ENCODE data around the gene ATP11A. TPM values are rescaled to one million over a fixed set of nuclear protein-coding genes. Genes with fewer than 3 reads are reported as not detected.

The ATP11A gene
- total RNA-seq, 1 experiment from 2014 or later = 80.4 TPM

GRCh38 chr13:112849500-112849899 lies 159.7 kb downstream of the ATP11A start:
- no peak for DNase-seq (ENCODE audit: low read depth, low spot score)
- RAD21 ChIA-PET (ENCODE audit: low non-redundant PET in 1 of 2, low total read pairs in 2 of 2, uncharacterized antibody in 2 of 2, unreplicated experiment in 2 of 2) = no interaction called here

More at GRCh38 chr13:112849500-112849899, 159.7 kb downstream of the ATP11A start:
- Histone ChIP-seq H4K20me1 (ENCODE audit: insufficient read depth) (no peaks in the 10 kb centered on the region; the same call in 1 of the 2 replicates), H3K4me2 (ENCODE audit: low read length) (no peak overlapping the region), H3K4me1 (ENCODE audit: control insufficient read depth in 1 of 2, insufficient read depth in 2 of 2, low read length in 2 of 2) (no peaks in the 10 kb centered on the region), H3K9me2 (ENCODE audit: insufficient read depth) (no peaks in the 10 kb centered on the region), H3K9me3 (ENCODE audit: control insufficient read depth in 1 of 2, insufficient read depth in 1 of 2, low read depth in 1 of 2, low read length in 2 of 2) (no peaks in the 10 kb centered on the region), H2AFZ (ENCODE audit: low read depth, low read length, poor library complexity, severe bottlenecking) (no peak overlapping the region), H3K4me3 (replicated peaks in 1 of 2; ENCODE audit: low read depth in 1 of 2, low read length in 2 of 2) (no peak overlapping the region), H3K36me3 (ENCODE audit: control insufficient read depth in 1 of 2, insufficient read depth in 2 of 2, low read length in 2 of 2) (peaks cover 11 to 12% of the 10 kb centered on the region in 2 experiments; a peak in 2 of 4 replicates), H3K27ac (ENCODE audit: low read depth, low read length) (no peak overlapping the region), H3K27me3 (ENCODE audit: insufficient read depth, low read length) (no peaks in the 10 kb centered on the region), H3K79me2 (ENCODE audit: insufficient read depth, low read length) (no peaks in the 10 kb centered on the region), H3K9ac (ENCODE audit: low read length) (no peak overlapping the region)
- BruUV-seq (replicated peaks) = no TSS peak
- ATAC-seq = no peak
- ChIA-PET POLR2A (no interaction called here), CTCF (no interaction called here)
- intact Hi-C loops (cut with micrococcal nuclease) = no loop called here
- TF ChIP-seq CBX3 (IDR thresholded peaks at IDR 0.05; ENCODE audit: low read depth) (no peak), FOSL1 (IDR thresholded peaks at IDR 0.05; ENCODE audit: low read depth) (no peak), ZNF274 (IDR thresholded peaks at IDR 0.05; ENCODE audit: low read depth, low read length) (no peak), CEBPB (IDR thresholded peaks at IDR 0.05; ENCODE audit: low read depth) (no peak), SIN3A (IDR thresholded peaks at IDR 0.05; ENCODE audit: low read depth) (no peak), EGR1 (IDR thresholded peaks at IDR 0.05; ENCODE audit: low read depth) (no peak), CTCF (IDR thresholded peaks at IDR 0.05 in 2 of 3, conservative IDR thresholded peaks at IDR 0.05 in 1 of 3; ENCODE audit: borderline replicate concordance in 1 of 3, insufficient read depth in 1 of 3, low read depth in 2 of 3, low read length in 2 of 3) (no peak), ZFX (IDR thresholded peaks at IDR 0.05) (no peak), ZBTB33 (IDR thresholded peaks at IDR 0.05; ENCODE audit: extremely low read depth, insufficient replicate concordance, low read length) (no peak), RAD21 (IDR thresholded peaks at IDR 0.05; ENCODE audit: low read depth) (no peak), EZH2 (IDR thresholded peaks at IDR 0.05) (no peak), POLR2A (IDR thresholded peaks at IDR 0.05; ENCODE audit: borderline replicate concordance, extremely low read depth, insufficient read depth, insufficient read length) (no peak), JUND (IDR thresholded peaks at IDR 0.05) (no peak), MAX (IDR thresholded peaks at IDR 0.05) (no peak), SRF (IDR thresholded peaks at IDR 0.05; ENCODE audit: low read depth) (no peak), YY1 (IDR thresholded peaks at IDR 0.05; ENCODE audit: extremely low read depth, insufficient replicate concordance, low read depth, low read length) (no peak), TCF7L2 (IDR thresholded peaks at IDR 0.05; ENCODE audit: borderline replicate concordance, extremely low read depth, insufficient read depth, insufficient read length) (no peak)

Data from HCT116 (cell line).